Medulla oblongata (tissue), 1 donor: Measurements from ENCODE around the gene SYCP1.
"Not testable (repeated sequence)": the region's sequence is repeated elsewhere in the genome, so short reads cannot be mapped to it uniquely, and the experiment has no call there.

Experiments used
- DNase-seq: peaks from one replicate; pipeline ENCODE4 v3.0.0-alpha.2; 2015; ENCODE audit errors: extremely low spot score

Gene SYCP1, protein sequence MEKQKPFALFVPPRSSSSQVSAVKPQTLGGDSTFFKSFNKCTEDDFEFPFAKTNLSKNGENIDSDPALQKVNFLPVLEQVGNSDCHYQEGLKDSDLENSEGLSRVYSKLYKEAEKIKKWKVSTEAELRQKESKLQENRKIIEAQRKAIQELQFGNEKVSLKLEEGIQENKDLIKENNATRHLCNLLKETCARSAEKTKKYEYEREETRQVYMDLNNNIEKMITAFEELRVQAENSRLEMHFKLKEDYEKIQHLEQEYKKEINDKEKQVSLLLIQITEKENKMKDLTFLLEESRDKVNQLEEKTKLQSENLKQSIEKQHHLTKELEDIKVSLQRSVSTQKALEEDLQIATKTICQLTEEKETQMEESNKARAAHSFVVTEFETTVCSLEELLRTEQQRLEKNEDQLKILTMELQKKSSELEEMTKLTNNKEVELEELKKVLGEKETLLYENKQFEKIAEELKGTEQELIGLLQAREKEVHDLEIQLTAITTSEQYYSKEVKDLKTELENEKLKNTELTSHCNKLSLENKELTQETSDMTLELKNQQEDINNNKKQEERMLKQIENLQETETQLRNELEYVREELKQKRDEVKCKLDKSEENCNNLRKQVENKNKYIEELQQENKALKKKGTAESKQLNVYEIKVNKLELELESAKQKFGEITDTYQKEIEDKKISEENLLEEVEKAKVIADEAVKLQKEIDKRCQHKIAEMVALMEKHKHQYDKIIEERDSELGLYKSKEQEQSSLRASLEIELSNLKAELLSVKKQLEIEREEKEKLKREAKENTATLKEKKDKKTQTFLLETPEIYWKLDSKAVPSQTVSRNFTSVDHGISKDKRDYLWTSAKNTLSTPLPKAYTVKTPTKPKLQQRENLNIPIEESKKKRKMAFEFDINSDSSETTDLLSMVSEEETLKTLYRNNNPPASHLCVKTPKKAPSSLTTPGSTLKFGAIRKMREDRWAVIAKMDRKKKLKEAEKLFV

DNA sequence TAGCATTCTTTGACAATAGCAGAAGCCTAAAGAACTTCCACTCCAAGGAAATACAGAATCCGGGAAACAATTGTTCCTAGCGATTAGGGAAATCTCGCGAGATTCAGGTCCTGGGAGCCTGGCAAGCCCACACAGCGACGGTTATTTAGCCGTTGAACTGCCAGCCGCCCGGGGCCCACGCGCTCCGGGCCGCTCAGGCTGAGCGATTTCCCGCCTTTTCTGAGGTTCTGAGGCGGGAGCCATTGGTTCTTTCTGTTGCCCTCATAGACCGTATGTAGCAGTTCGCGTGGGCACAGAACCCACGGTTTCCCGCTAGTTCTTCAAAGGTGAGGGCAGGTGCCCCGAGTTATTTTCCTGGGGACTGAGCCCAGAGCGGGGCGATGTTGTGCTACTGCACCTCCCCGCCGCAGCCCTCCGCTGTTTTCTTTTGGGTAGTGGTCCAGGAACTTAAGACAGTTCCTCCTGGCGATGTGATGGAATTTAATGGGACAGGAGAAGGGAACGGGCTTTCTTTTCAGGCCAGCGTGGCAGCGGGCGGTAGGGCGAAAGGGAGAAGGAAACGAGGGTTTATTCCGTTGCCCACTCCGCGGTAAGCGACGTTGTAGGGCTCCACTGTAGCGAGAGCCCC lies at the start of gene SYCP1:
Gene SYCP1, plus strand, starts transcription at position 171 of the 628 bp plus-strand sequence. CDS start 602 bp downstream, outside the sequence.
- DNase-seq, result no peak

DNA sequence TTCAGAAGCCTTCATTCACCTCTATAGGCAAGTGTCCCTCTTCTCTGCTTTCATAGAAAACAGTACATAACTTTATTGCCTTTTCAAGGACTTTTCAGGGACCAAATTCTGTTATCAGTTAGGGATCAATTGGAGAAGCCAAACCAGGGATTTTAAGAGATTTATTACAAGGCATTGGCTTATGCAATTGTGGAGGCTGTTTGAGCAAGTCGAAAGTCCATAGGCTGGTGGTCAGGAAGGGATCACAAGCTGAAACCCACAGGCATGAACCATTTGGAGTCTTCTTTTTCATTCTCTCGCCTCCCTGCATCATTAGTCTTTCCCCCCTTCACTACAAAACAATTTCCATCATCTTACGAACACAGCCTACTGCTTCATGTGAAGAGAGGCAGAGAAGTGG lies 34.8 kb upstream of the SYCP1 start:
- no peak for DNase-seq

DNA sequence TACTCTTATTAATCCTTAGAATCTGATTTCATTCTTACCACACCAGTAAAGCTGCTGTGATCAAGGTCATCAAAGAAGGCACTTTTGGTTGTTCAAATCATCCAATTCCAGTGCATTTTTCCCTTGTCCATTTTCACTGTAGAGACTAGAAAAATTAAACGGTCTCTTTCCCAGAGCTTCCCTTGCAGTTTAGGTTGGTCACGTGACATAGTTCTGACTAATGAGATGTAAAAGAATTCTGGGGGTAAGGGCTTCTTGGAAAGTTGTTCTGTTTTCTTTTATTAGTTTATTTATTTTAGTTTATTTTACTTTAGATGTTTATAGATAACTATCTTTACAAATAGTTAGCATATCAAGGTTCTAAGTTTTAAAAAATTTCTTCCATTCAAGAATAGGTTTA lies 34.3 kb upstream of the SYCP1 start:
- DNase-seq, result no peak

DNA sequence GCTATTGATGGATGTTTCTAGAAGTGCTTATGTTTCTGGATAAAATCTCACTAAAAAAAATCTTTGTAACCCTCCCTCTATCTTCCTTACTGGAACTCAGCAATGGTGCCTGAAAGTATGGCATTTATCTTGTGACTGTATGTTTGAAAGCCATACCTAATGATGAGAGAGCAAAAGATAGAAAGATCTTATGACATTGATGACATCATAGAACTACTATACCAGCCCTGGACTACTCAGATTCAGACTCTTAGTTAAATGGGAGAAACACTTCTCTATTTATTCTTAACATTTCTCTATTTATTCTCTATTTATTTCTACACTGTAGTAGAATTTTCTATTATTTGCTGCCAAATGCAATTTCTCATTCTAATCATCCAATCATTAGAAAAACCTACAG lies 32.7 kb upstream of the SYCP1 start:
- no peak for DNase-seq

DNA sequence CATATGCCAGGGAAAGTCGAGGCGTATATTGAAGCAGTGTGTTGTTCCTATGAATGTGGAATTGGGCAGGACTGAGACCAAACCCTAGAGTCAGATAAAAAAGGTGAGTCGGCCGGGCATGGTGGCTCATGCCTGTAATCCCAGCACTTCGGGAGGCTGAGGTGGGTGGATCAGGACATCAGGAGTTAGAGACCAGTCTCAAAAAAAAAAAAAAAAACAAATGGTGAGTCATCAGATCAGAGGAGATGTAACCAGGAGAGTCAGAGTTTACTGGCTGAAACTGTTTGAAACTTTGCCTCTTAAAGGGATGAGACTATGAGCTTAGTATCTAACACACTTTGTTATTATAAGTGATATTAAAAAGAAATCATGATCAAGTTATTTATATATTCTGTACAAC lies 26.4 kb upstream of the SYCP1 start:
- no peak for DNase-seq

DNA sequence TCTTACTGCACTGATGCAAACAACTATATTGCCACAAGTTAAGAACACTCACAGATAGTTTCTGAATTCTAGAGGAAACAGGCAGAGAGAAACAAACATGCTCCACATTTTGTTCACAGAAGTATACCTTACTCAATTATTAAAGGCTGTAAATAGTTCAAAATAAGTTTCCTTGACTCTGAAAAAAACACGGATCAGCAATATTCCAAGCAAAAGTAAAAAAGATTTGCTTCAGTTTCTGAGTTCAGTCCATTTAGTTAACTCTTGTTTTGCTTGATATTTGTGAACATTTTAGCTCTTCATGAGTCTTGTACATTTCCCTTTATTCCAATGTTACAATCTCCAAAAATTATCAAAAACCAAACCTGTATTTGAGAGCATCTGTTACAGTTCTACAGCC lies 24.6 kb upstream of the SYCP1 start:
- not testable (repeated sequence) for DNase-seq

DNA sequence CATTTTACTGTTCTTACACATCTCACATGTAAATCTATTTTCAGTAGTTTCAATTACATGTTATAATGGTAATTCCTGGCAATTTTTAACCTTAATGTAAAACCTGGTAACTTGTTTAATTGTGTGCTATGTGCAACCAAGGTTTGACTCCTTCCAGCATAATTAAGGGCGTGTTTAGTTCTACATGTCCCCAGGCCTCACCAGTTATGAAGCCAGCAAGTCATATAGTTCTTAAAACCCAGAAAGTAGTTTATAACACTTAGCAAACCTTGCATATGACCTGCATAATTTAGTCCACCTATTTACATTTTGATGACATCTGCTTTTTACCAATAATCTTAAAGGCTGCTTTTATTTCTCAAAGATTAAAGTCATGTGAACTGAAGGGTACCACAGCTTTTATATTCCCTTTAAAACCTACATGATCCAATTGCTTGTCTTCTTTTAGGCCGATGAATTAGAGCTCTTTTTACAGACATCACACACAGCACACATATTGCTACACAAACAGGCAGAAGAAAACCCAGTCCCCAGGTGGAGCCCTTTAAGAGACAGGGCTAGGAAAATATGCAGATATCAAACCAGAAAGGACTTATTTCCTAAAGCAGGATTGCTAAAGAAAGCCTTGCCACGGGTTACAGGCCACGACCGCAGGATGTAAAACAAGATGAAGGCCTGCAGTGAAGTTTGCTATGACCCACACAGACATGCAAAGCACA lies 23.2 kb upstream of the SYCP1 start:
- DNase-seq, result no peak

DNA sequence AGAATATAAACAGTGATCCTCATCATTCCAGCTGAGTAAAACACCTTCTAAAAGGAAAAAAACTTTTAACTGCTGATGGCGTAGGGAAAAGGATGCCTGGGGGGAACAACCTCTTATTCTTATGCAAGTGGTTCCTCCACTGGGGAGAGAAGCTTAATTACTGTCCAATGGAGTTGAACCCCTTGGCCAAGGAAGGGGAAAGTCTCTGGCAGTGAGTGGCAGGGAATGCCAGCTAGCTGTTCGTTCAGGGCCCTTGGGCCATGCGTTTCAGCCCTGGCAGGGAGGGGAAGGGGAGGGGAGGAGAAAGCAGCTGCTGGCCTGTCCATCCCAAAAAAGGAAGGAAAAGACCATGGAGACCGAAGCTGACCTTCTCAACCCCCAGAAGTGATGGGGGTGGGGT lies 22.6 kb upstream of the SYCP1 start:
- no peak for DNase-seq

DNA sequence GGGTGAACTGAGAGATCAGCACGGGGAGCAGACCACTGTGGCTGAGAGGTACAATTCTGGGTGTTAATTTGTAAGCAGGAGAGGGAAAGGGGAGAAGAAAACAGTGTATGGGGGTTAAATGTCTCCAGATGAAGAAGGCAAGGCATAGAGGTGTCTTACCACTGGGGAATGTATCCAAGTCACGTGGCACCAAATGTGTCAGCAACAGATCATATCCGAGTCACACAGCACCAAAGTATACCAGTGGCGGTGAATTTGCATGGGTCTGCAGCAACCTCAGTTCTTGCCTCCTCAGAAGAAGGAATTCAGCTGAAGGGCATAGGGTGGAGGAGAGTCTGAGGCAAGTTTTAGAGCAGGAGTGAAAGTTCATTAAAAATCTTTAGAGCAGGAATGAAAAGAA lies 21.2 kb upstream of the SYCP1 start:
- no peak for DNase-seq

DNA sequence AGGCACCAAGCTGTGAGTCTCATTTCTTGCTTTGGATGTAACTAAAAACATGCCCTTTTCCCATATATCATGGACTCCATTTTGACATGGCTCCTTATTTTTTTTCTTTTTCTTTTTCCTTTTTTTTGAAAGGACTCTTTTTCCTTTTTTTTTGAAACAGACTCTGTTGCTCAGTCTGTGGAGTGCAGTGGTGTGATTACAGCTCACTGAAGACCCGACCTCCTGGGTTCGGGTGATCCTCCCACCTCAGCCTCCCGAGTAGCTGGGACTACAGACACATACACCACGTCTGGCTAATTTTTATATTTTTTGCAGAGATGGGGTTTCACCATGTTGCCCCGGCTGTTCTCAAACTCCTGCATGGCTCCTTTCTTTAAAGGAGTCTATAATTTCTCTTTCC lies 10.4 kb upstream of the SYCP1 start:
- DNase-seq, result no peak

DNA sequence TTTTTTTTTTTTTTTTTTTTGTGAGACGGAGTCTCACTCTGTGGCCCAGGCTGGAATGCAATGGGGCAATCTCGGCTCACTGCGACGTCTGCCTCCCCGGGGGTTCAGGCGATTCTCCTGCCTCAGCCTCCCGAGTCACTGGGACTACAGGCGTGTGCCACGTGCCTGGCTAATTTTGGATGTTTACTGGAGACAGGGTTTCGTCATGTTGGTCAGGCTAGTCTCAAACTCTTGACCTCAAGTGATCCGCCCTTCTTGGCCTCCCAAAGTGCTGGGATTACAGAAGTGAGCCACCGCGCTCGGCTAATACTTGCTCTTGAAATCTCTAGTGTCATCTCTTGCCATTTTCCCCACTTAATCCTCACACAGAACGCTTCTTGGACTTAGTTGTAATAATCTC lies 1.1 kb upstream of the SYCP1 start:
- DNase-seq, result no peak

DNA sequence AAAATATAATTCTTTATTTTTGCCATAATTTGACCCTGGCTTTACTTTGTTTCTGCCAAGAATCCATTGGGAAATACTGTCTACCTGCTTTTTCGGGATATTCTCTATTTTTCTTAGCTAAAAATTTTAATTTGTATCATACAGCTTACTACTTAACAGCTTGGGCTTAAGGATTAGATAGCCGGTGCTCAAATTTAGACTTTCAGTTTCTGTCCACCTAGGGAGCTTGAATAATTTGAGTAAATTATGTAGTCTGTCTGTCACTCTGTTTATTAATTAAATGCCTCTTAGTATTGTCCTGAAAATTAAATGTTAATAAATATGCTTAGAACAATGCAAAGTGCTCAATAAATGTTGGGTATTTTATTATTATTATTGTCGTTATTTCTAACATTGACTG lies 6.7 kb downstream of the SYCP1 start:
- no peak for DNase-seq

DNA sequence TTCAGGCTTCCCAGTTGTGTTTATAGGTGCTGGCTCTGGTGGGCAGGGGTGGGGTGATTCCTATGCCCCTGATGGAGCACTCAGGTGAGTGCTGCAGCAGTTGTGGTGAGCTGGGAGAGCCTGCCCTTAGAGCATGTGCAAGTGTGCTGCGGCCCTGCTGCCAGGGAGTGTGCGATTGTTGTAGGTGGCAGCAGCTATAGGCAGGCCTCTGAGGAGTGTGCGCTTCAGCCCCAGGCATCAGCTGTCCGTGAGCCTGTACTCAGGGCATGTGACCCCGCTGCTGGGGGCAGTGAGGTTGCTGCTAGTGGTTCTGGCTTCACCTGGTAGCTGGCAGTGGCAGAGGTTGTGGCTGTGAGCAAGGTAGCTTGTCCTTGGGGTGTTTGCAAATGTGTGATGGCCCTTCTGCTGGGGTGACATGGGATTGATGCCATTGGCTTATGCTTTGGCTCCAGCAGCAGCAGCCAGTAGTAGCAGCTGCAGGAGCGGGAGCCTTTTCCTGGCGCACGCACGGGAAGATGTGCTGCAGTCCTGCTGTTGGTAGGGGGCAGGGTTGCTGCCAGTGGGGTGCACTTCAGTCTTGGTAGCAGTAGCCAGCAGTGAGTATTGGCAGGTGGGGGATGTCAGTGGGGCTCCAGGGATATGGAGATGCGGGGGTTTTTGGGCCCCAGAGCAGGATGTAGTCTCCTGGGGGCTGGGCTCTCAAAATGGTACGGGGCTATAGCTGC lies 37.7 kb downstream of the SYCP1 start:
- no peak for DNase-seq

DNA sequence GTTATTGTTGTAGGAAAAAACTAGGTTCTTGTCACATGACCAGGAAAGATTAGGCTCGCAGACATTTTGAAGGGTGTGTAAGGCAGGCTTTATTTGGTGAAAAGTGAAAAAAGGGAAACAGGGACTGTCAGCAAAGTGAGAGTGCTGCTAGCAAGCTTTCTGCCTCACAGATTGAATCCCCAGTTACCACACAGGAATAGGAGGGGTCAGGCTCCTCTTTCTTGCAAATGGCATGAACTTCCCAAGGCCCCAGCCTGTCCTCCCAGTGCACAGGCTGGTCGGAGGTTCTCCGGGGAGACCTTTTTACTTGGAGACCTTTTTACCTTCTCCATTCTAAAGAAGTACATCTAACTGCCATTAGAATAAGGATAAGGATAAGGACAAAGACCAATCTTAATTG lies 42.1 kb downstream of the SYCP1 start:
- DNase-seq, result no peak

DNA sequence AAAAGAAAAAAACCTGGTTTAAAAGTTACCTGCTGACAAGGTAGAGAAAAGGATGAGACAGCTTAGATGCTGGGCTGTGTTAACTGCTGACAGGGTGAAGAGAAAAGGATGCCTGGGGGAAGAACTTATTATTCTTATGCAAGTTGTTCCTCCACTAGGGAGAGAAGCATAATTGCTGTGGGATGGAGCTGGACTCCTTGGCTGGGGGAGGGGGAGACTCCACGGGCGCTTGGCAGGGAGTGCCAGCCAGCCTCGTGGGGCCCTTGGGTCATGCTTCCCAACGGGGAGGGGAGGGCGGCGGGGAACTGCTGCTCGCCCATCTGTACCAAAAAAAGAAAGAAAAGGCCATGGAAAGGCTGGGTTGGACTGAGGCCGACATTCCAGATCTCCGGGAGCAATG lies 47.2 kb downstream of the SYCP1 start:
- DNase-seq, result no peak

DNA sequence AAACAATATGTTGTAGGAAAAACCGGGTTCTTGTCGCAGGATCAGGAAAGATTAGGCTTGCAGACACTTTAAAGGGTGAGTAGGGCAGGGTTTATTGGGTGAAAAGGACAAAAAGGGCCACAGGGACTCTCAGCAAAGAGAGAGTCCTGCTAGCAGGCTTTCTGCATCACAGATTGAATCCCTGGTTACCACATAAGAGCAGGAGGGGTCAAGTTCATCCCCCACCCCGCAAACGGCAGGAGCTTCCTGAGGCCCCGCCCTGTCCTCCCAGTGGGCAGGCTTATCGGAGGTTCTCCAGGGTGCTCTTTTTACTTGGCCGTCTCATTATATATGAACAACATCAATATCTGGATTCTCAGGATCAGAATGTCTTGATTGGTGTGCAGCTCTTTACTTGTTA lies 47.7 kb downstream of the SYCP1 start:
- DNase-seq, result no peak

DNA sequence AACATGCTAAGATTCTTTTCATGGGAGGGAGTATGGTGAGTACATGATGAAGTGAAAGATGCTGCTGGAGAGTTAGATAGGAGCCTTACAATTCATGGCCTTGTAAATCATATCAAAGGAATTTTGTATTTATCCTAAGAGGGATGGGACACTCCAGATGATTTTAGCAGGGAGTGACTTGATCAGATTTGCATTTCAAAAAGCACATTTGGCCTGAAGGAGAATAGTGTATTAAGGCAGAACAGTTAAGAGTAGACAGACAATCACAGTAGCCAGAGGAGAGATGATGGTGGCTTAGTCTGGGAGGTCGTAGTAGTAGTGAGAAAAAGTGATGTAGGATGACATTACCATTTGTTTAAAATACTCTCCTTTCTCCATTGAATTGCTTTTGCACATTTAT lies 48.8 kb downstream of the SYCP1 start:
- DNase-seq, result no peak

DNA sequence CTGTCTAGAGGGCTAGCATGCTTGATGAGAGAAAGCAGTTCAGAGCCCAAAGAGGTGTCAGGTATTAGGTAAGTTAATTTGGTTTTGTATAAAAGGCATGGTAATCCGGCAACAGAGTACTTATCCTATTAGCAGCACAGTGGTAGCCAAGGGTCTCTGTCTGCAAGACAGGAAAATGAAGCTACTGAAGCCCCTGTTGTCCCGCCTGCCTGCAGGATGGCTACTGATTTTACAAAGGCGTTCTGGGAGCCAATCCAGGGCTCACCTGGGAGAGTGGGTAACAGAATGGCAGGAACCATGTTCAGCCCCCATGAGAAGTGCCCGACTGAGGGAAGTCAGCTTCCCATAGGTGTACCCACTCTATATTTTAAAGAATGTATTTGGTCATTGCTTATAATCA lies 61.1 kb downstream of the SYCP1 start:
- not testable (repeated sequence) for DNase-seq

DNA sequence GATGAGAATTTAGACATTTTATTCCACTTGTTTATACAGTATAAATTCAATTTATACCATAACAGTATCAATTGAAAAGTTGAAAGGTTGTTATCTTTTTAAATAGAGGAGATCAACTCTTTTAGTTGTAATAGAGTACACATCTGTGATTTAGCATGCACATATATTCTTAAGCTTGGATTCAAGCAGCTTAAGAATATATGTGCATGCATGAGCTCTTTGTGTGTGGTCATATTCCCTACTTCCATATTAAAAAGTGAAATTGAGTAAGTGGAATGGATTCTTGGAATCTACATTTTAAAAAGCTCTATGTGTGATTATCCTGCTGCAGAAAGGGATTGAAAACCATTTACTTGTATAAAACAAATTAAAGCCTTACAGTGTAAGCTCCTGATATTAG lies 71.9 kb downstream of the SYCP1 start:
- no peak for DNase-seq

DNA sequence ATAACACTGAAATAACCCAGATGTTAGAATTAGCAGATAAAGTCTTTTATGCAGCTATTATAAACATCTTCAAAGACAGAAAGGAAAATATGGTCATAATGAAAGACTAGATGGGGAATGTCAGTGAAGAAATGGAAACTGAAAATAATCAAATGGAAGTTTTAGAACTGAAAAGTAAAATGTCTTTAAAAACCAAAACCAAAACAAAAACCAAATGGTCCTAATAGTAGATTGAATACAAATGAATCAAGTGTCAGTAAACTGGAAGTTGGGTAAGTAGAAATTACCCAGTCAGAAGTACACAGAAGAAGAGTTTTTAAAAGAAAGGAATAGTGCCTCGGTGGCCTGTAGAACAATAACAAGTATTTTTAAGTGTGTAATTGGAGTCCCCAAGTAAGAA lies 72.7 kb downstream of the SYCP1 start:
- no peak for DNase-seq

DNA sequence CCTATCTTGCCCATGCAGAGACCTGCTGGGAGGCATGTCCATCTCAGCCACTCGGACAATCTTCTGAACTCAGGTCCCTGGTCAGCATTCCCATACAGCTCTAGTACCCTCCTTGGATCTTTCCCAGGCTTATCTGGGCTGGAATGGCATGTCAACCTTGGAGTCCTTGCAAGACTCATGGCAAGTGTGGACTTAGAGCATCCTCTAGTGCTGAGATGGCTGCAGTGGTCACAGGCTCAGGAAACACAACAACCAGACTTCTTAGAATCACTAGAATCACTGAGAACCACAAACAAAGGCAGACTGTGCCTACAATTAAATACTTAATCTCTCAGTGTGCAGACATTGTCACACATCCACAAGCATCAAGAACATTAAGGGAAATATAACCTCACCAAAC lies 101.9 kb downstream of the SYCP1 start:
- peak; percentile 7 for DNase-seq
